ENCODE data around the gene LZTFL1. TPM values are rescaled to one million over a fixed set of nuclear protein-coding genes. Genes with fewer than 3 reads are reported as not detected.

The LZTFL1 gene
- total RNA-seq, 1 experiment from 2014 or later: 21.0 TPM

DNA sequence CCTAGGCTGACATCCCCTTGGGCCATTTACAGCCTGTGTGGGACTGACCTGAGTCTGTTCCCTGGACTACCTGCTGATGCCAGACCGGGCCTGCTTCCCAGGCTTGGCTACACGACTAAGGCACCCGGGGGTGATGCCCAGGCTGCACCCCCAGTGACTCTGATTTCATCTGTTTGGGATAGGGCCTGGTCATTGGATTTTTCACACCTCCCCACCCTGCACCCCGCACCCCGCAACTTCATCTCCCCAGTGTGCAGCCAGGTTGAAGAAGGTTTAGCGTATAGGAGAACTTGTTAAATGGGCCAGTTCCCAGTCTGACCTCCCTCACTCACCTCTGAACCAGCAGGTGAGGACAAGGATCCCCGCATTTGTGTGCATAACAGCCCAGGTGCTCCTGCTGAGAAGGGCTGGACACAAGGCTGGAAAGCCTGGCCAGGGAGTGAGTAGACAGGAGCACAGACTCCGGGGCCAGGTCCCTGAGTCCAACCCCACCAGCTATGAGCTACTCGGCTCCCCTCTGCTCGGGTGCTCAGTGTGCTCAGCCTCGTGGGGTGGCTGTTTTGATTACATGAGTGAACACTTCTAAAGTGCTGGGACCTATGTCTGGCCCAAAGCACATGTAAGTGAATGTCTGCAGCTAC, 64.1 kb downstream of the LZTFL1 start:
- RAD21 ChIA-PET (ENCODE audit: low non-redundant PET in 1 of 2, low total read pairs in 2 of 2, uncharacterized antibody in 2 of 2, unreplicated experiment in 2 of 2): interaction anchor here in 1 of 2 experiments (0.9 kb wide), 1 partner anchor 60 kb away, joined by 3 read pairs; no protein-coding TSS in a partner anchor
- Histone ChIP-seq H3K27ac (ENCODE audit: low read depth, low read length) (no peak overlapping the region), H2AFZ (ENCODE audit: low read depth, low read length, poor library complexity, severe bottlenecking) (no peak overlapping the region), H3K9me3 (ENCODE audit: control insufficient read depth in 1 of 2, insufficient read depth in 1 of 2, low read depth in 1 of 2, low read length in 2 of 2) (no peaks in the 10 kb centered on the region), H3K4me1 (ENCODE audit: control insufficient read depth in 1 of 2, insufficient read depth in 2 of 2, low read length in 2 of 2) (peaks cover 9 to 12% of the 10 kb centered on the region in 2 experiments; a peak in 3 of 4 replicates), H3K79me2 (ENCODE audit: insufficient read depth, low read length) (no peaks in the 10 kb centered on the region), H3K9me2 (ENCODE audit: insufficient read depth) (no peaks in the 10 kb centered on the region), H3K27me3 (ENCODE audit: insufficient read depth, low read length) (no peaks in the 10 kb centered on the region), H4K20me1 (ENCODE audit: insufficient read depth) (no peaks in the 10 kb centered on the region), H3K36me3 (ENCODE audit: control insufficient read depth in 1 of 2, insufficient read depth in 2 of 2, low read length in 2 of 2) (no peaks in the 10 kb centered on the region), H3K4me3 (replicated peaks in 1 of 2; ENCODE audit: low read depth in 1 of 2, low read length in 2 of 2) (no peak overlapping the region), H3K9ac (ENCODE audit: low read length) (no peak overlapping the region), H3K4me2 (ENCODE audit: low read length) (no peak overlapping the region)
- no peak for ATAC-seq
- intact Hi-C loops (cut with micrococcal nuclease): no loop called here
- TF ChIP-seq SIN3A (IDR thresholded peaks at IDR 0.05; ENCODE audit: low read depth): no peak
- TF ChIP-seq, protein P1, sequence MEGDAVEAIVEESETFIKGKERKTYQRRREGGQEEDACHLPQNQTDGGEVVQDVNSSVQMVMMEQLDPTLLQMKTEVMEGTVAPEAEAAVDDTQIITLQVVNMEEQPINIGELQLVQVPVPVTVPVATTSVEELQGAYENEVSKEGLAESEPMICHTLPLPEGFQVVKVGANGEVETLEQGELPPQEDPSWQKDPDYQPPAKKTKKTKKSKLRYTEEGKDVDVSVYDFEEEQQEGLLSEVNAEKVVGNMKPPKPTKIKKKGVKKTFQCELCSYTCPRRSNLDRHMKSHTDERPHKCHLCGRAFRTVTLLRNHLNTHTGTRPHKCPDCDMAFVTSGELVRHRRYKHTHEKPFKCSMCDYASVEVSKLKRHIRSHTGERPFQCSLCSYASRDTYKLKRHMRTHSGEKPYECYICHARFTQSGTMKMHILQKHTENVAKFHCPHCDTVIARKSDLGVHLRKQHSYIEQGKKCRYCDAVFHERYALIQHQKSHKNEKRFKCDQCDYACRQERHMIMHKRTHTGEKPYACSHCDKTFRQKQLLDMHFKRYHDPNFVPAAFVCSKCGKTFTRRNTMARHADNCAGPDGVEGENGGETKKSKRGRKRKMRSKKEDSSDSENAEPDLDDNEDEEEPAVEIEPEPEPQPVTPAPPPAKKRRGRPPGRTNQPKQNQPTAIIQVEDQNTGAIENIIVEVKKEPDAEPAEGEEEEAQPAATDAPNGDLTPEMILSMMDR (IDR thresholded peaks at IDR 0.05 in 2 of 3, conservative IDR thresholded peaks at IDR 0.05 in 1 of 3; ENCODE audit: borderline replicate concordance in 1 of 3, insufficient read depth in 1 of 3, low read depth in 2 of 3, low read length in 2 of 3): no peak
- TF ChIP-seq TCF7L2 (IDR thresholded peaks at IDR 0.05; ENCODE audit: borderline replicate concordance, extremely low read depth, insufficient read depth, insufficient read length): no peak
- TF ChIP-seq POLR2AphosphoS5 (IDR thresholded peaks at IDR 0.05; ENCODE audit: low read depth, low read length): no peak
- no peak for TF ChIP-seq ZNF274 (IDR thresholded peaks at IDR 0.05; ENCODE audit: low read depth, low read length)
- TF ChIP-seq EGR1 (IDR thresholded peaks at IDR 0.05; ENCODE audit: low read depth): no peak
- no peak for TF ChIP-seq EZH2phosphoT487 (IDR thresholded peaks at IDR 0.05; ENCODE audit: borderline replicate concordance)
- no peak for TF ChIP-seq CEBPB (IDR thresholded peaks at IDR 0.05; ENCODE audit: low read depth)
- TF ChIP-seq, protein P2, sequence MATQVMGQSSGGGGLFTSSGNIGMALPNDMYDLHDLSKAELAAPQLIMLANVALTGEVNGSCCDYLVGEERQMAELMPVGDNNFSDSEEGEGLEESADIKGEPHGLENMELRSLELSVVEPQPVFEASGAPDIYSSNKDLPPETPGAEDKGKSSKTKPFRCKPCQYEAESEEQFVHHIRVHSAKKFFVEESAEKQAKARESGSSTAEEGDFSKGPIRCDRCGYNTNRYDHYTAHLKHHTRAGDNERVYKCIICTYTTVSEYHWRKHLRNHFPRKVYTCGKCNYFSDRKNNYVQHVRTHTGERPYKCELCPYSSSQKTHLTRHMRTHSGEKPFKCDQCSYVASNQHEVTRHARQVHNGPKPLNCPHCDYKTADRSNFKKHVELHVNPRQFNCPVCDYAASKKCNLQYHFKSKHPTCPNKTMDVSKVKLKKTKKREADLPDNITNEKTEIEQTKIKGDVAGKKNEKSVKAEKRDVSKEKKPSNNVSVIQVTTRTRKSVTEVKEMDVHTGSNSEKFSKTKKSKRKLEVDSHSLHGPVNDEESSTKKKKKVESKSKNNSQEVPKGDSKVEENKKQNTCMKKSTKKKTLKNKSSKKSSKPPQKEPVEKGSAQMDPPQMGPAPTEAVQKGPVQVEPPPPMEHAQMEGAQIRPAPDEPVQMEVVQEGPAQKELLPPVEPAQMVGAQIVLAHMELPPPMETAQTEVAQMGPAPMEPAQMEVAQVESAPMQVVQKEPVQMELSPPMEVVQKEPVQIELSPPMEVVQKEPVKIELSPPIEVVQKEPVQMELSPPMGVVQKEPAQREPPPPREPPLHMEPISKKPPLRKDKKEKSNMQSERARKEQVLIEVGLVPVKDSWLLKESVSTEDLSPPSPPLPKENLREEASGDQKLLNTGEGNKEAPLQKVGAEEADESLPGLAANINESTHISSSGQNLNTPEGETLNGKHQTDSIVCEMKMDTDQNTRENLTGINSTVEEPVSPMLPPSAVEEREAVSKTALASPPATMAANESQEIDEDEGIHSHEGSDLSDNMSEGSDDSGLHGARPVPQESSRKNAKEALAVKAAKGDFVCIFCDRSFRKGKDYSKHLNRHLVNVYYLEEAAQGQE (IDR thresholded peaks at IDR 0.05; ENCODE audit: low read depth): no peak
- no peak for TF ChIP-seq ELF1 (IDR thresholded peaks at IDR 0.05; ENCODE audit: borderline replicate concordance, low read depth)
- TF ChIP-seq, protein P3, sequence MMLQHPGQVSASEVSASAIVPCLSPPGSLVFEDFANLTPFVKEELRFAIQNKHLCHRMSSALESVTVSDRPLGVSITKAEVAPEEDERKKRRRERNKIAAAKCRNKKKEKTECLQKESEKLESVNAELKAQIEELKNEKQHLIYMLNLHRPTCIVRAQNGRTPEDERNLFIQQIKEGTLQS (IDR thresholded peaks at IDR 0.05): no peak
- TF ChIP-seq JUND (IDR thresholded peaks at IDR 0.05): no peak
- BruUV-seq (replicated peaks): no TSS peak
- POLR2A ChIA-PET: no interaction called here
- DNase-seq (ENCODE audit: low read depth, low spot score): no peak
- CTCF ChIA-PET: no interaction called here
